Measurements from ENCODE around the gene MPHOSPH9.

DNA sequence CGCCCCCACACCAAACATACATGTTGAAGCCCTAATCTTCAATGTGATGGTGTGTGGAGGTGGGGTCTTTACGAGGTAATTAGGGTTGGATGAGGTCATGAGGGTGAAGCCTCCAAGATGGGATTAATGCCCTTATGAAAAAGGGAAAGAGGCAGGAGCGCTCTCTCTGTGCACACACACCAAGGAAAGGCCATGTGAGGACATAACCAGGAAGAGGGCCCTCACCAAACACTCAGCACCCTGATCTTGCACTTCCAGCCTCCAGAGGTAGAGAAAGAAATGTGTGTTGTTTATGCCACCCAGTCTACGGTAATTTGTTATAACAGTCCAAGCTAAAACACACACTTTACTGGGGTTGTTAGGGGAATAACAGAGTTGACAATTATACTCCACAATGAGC, 67.4 kb downstream of the MPHOSPH9 start:
- no peak for TF ChIP-seq POLR2A (IDR thresholded peaks at IDR 0.05)
- TF ChIP-seq, protein P1, sequence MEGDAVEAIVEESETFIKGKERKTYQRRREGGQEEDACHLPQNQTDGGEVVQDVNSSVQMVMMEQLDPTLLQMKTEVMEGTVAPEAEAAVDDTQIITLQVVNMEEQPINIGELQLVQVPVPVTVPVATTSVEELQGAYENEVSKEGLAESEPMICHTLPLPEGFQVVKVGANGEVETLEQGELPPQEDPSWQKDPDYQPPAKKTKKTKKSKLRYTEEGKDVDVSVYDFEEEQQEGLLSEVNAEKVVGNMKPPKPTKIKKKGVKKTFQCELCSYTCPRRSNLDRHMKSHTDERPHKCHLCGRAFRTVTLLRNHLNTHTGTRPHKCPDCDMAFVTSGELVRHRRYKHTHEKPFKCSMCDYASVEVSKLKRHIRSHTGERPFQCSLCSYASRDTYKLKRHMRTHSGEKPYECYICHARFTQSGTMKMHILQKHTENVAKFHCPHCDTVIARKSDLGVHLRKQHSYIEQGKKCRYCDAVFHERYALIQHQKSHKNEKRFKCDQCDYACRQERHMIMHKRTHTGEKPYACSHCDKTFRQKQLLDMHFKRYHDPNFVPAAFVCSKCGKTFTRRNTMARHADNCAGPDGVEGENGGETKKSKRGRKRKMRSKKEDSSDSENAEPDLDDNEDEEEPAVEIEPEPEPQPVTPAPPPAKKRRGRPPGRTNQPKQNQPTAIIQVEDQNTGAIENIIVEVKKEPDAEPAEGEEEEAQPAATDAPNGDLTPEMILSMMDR (IDR thresholded peaks at IDR 0.05), result no peak
- no peak for TF ChIP-seq EP300 (IDR thresholded peaks at IDR 0.05)
- no peak for TF ChIP-seq POLR2AphosphoS5 (IDR thresholded peaks at IDR 0.05)

Data from suprapubic skin (tissue), 4 donors.